ENCODE data around the gene LY6G6F.

The LY6G6F gene

DNA sequence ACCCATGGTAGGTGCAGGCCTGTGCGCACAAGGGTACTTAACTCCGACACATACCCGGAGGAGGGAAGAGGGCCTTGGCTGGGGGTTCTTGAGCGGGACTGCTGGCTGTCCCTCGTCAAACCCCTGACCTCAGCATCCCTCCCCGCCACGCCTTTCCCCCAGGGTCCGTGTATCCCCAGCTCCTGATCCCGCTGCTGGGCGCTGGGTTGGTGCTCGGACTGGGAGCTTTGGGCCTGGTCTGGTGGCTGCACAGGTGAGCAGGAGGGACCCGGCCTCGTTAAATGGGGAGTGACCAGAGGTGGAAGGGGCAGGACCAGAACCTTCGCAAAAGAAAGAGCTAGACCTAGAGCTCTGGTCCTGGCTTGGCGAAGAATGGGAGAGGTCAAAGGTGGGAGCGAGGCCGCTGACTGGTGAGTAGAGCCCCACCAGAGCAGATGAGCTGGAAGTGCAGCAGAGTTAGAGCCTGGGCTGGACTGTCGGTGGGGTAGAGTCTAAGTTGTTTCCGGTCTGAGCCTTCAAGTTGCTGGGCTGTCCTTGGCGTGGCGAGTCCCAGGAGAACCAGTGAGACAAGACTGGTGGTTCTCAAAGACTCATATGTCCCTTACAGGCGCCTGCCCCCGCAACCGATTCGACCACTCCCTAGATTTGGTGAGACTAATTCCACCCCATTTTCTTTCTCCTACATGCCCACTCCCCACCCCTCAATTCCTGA is 17.5 kb downstream of the LY6G6F start:
- no peak for DNase-seq (ENCODE audit: low read depth)

DNA sequence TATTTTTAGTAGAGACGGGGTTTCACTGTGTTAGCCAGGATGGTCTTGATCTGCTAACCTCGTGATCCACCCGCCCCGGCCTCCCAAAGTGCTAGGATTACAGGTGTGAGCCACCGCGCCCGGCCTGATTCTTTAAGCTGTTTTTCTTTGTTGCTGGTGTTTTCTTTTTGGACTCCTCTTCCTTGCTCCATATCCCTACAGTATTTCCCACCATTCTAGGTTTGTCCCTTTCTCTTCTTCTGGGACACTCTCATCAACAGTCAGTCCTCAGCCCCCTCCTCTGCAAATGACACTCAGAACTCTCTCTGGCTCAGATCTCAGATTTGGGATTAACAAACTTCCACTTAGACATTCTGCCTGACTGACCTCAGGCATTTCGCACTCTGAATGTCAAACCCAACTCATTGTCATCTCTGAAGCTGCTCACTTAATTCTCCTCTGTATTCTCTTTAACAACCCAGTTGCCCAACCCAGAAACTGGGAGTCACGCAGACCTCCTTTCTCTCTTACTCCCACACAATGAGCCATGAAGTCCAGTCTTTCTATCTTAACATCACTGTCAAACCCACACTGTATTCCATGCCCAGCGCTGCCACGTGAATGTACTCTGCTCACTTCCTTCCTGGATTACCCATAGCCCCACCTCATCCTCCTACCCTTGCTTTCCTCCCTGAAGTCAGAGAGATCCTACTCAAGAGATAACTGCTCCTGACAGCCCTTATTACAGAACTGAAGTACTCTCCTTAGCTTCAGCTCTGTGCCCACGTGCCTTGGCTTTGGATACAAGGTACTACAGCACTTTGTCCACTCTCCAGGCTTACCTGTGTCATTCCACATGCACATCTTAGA is 19.1 kb downstream of the LY6G6F start:
- no peak for DNase-seq (ENCODE audit: low read depth)

DNA sequence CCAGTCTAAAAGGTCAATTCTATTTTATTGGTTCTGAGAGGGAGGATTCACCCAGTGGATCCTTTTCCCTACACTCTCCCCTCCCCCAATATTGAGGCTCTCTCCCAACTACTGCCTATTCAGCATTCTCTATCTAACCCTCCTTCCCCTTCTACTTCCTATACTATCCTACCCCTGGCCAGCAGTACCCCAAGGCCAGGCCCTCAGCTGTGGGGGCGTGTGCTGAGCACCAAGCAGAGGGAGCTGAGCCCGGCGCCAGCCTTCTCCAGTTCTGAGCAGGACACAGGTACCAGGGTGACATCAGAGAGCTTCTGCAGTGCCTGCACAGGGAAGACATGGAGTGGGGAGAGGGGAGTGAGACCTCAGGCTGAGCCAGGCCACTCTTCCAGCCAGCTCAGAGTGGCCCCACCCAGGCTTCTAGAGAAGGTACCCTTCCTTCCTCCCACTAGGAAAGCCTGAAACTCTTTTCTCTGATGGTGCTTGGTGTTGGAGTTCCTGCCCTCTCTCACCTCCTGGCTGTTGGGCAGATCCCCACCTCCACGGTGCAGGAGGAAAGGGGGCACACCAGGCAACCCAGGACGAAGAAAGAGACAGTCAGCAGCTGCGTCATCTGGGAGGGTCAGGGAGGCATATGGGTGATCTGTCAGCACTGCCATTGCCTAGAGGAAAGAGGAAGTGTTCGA is 20.5 kb downstream of the LY6G6F start:
- no peak for DNase-seq (ENCODE audit: low read depth)

DNA sequence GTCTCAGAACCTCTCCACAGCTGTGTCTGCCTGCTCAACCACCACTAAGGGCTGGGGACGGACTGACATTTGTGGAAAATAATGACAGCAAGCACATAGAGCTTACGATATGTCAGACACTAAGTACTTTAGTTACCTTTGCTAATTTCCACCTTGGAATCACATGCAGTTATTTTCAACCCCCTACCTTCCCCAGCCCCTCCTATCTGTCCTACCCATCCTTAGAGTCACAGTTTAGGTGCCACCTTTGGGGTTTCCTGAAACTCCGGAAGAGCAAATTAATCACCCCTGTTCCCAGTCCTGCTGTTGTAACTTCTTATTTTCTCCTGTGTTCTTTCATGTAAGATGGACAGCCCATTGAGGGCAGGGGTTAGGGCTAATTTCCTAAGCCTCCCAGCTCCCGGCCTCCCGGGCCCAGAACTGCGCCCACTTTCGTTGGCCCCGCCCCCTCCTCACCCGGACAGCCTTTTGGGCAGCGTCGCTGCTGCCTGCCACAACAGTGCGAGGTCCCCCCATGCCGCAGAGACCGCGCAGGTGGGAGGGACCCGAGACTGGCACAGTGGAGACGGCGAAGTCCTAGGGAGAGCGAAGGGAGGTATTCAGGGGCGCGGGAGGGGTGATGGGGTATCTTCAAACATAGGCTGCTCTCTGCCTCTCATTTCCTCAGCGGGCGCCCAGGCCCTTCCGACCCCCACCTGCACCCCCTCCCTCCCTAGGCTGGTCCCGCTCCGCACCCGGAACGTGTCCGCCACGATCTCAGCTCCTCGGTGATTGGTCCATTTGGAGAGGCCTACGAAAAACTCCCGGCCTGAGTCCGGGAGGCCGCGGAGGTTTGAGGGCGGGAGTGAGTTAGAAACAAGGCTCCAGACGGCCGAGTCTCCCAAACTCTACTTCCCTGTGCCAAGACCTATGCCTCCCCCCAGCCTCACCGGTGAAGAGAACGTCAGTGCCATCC is 21.3 kb downstream of the LY6G6F start:
- DNase-seq (ENCODE audit: low read depth), result no peak

DNA sequence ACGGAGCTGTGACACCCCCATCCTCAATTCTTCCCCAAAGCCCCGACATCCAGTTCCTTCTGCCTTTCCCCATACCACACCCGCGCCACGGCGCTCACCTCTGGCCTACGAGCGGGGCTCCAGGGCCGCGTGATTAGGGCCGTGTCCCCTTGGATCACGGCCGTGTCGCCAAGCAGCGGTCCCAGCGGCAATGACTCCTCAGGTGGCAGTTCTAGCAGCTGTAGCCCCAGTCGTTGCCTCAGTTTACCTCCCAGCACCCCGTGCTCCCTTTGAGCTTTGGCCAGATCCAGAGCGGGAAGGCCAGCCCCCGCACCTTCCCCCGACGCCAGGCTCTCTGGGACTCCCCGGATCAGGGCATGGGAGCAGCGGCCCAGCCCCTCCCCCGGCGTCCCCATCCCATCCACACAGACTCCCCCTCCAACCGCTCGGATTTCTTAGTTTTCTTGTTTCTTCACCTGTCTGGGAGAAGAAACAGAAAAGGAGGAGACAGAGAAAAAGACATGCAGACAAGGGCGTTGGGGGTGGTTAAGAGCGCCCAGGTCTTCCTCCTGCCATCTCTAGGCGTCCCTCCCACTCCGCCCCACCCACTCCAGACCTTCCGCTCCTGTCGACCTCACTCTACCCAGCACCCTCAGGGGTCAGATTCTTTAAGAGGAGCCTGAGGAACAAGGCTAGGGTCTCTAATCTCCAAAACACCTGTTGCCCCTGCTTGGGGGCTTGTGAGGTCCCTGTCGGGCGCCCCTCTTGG is 22.3 kb downstream of the LY6G6F start, which contains the start of gene DDAH2:
DDAH2 (minus strand) TSS at position 533 of the 748 bp plus-strand sequence; CDS start at position 395, 138 bp downstream.
- no peak for DNase-seq (ENCODE audit: low read depth)

DNA sequence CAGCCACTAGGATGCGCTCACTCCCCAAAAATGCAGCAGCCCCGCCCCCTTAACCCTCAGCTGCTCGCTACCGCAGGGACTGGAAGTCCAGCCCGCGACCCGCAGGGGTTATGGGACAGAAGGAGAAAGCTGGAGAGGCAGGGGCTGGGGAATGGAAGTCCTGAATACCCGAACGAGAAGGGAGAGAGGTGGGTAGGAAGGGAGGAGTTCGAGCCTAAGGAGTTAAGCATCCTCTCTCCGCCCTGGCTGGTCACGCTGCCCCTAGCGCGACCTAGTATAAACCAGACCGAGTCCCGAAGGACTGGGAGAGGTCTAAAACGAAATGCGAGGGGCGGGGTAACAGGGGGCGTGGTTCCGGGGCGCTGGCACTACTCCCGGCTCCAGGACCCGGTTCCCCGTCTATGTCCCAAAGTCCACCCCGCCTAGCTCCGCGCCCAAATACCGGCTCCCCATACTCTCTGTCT is 22.9 kb downstream of the LY6G6F start:
- peak; percentile 61 for DNase-seq (ENCODE audit: low read depth)

DNA sequence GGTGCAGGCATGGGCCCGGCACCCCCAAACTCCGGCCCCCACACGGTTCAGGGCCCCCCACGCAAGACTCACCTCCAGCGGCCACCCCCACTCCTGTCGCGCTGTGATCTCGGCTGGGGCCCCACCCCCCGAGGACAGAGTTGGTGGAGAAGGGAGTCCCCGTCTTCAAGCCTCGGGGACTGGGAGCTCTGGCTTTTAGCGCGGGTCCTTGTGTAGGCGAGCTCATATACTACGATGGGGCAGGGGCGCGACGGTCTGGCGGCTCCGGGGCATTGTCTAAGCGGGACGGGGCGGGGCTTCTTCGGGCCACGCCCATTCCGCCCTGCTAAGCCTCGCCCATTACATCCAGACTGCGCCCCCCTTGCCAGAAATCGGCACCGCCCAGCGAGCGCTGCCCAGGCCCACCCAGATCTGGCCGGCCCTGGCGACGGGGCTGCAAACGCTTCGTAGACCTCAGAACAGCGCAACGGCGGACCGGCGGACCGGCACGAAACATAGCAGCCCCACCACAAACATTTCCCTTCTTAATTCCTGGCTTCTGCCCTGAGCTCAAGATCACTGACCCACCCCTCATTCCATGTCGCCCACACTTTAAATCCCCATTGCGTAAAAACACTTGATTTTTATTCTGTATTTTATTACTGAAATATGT is 23.4 kb downstream of the LY6G6F start:
- peak; percentile 40 for DNase-seq (ENCODE audit: low read depth)

DNA sequence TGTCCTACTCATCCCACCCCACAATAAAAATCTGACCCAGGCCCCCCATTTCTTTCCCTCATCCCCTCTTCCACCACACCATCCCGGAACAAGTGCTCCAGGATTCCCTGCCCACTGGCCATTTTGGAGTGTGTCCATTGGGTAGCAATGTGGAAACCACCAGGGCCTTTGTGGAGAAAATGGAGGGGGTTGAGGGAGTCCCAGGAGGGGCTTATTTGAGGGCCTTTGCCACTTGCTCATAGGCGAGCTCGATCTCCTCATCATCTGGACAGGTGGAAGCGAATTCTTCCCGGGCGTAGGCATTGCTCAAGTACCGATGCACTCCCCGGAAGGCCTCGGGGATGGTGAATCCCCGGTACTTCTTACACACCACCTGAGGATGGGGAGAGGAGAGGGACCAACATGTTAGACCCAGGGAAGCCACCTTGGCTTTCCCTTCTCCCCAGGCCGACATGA is 24.0 kb downstream of the LY6G6F start:
- no peak for DNase-seq (ENCODE audit: low read depth)

DNA sequence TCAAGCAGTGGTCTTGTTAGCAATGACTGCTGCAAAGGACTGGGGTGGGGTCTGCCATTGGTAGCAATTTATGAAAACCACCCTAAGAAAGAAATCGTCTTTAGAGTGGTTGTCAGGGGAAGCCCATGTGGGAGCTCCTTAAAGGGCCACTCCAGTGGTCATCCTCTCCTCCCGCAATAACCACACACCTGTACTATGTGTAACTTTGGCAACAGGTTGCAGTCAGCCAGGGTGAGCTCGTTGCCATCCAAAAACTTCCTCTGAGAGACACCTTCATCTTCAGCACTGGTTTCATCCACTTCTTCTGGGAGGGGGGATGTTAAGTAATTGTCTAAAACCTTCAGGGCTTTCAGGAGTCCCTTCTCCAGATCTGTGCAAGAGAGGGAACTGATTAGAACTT is 25.4 kb downstream of the LY6G6F start:
- DNase-seq (ENCODE audit: low read depth), result no peak

DNA sequence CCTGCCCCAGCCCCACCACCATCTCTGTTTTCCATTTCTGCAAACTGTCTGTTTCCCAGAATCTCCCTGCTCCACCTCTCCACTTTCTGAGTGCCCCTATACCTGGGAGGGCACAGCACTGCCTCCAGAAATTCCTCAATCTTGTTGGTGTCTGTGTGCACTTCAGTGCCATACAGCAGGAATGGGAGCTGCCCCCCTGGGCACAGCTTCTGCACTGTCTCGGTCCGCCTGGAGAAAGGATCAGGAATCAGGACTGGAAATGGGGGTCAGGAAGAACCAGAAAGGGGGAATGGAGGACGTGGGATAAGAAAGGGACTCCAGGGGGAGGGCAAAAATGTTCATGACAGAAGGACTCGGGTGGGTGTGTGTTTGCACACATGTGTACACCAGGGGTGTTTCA is 27.1 kb downstream of the LY6G6F start:
- DNase-seq (ENCODE audit: low read depth), result no peak

DNA sequence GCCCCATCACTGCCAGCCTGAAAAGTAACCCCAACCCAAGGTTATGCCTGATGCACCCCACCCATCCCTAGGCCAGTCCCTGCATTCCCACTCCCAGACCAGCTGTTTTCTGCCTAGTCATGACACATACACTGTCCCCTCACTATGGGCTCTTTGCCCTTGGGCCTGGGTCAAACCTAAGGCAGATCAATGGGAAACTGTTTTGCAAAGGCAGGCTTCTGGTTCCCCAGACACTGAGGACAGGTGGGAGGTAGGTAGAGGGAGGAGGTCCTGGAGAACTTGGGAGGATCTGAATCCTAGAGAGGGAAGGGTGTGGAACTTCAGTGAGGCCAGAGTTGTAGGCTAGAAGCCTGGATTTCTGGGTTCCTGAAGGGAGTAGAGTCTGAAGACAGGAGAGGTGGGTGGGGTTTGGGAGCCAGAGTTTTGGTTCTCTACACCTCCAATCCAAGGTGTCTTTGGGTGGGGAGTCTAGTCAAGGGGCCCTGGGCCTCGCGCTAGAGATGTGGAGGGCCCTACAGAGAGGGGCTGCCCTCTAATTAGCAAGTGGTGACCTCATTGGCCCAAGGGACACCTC is 27.7 kb downstream of the LY6G6F start:
- no peak for DNase-seq (ENCODE audit: low read depth)

DNA sequence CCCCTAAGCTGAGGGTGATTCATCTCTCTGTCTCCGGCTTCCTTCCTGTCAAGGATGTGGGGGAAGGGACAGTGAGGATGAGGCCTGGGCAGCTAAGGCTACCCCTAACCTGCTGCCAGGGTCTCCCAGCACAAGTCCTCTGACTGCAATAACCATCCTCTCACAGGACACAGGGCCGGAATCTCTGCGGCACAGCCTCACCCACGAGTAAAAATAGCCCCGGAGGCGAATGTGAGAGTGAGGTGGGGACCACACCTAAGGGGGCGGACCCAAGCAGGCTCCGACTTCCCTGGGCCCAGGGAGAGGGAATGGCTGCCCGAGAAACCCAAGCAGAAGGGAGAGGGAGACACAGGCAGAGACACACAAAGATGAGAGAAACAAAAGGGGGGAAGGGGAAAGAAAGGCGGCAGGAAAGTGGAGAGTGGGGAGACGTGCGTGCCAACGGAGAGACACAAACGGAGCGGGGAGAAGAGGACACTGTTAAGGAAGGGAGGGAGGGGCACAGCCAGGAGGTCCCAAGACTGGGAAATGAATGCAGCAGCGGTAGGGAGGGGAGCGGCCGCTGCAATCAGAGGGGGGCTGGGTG is 28.2 kb downstream of the LY6G6F start:
- no peak for DNase-seq (ENCODE audit: low read depth)

DNA sequence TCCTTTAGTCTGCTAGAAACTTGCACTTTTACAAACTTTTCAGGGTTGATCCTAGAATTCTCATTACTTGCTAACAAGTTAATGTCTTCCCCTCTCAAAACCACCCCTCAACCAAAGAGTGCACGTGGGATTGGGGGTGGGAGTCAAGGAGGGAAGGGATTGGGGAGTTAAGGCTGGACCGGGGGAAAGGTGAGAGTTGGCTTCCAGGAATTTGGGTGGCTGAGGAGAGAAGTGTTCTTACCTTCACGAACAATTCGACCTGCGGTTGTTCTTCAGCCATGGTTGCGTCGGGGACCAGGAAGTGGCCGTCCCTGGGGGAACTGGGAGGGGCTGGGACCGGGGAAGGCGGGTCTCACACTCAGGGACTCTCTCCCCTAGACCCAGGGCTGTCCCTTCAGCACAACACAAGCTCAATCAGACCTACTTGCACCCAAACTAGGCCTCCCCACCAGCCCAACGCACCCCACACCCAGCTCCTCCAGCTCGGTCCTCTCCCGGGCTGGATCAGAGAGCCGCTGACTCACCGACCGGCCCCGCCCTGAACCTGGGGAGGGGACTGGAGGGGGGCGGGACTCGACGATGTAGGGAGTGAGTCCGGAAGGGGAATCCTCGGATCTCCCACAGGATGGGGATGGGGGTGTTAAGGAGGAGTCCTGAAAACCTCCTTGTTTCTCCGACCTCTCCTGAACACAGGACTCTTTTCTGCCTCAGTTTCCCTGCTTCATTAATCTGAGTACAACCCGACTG is 29.5 kb downstream of the LY6G6F start, which contains the start of gene CLIC1:
CLIC1 (minus strand) TSS at position 510 of the 747 bp plus-strand sequence; CDS start at position 280, 230 bp downstream.
- peak; percentile 62 for DNase-seq (ENCODE audit: low read depth)

DNA sequence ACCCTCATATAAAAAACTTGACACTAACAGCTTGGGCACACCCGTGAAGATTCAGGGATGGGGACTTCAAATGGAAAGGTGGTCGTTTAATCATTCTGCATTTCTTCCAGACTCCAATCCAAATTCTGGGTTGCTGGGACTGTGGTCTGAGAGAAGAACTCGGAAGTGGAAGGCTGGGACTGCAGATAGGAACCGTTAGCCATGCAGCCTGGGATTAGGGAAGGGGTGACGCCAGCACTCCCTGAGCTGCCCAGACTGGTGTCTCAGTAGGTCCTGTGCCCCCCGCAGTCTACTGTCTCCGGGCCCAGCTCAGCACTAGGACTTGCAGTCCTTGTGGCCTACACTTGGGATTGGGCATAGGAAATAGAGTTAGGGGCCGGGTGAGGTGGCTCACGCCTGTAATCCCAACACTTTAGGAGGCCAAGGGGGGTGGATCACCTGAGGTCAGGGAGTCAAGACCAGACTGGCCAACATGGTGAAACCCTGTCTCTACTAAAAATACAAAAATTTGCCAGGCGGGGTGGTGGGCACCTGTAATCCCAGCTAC is 30.2 kb downstream of the LY6G6F start:
- DNase-seq (ENCODE audit: low read depth), result no peak

DNA sequence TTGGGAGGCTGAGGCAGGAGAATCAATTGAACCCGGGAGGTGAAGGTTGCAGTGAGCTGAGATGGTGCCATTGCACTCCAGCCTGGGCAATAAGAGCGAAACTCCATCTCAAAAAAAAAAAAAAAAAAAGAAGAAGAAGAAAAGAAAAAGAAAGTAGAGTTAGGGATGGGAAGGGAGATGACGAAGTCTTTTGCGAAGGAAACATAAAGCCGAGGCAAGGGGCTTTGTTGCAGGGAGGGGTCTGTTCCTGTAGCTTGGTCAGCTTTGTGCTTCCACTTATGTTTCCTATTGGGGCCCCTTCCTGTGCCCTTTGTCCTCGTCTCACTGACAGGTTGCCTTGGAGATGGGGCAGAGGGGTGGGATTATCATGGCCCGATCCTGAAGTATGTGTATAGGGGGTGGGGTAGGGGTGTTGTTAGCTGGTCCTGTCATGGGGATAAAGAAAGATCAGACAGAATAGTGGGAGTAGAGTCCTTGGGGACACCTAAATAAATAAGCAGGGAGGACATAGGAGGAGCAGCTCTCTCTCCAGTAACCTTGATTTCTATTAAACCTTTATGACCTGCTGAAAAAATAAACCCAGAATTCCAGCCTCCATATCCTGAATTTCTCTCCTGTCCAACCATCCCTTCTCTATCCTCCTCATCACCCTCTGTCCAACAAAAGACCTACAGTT is 30.8 kb downstream of the LY6G6F start:
- DNase-seq (ENCODE audit: low read depth), result no peak

DNA sequence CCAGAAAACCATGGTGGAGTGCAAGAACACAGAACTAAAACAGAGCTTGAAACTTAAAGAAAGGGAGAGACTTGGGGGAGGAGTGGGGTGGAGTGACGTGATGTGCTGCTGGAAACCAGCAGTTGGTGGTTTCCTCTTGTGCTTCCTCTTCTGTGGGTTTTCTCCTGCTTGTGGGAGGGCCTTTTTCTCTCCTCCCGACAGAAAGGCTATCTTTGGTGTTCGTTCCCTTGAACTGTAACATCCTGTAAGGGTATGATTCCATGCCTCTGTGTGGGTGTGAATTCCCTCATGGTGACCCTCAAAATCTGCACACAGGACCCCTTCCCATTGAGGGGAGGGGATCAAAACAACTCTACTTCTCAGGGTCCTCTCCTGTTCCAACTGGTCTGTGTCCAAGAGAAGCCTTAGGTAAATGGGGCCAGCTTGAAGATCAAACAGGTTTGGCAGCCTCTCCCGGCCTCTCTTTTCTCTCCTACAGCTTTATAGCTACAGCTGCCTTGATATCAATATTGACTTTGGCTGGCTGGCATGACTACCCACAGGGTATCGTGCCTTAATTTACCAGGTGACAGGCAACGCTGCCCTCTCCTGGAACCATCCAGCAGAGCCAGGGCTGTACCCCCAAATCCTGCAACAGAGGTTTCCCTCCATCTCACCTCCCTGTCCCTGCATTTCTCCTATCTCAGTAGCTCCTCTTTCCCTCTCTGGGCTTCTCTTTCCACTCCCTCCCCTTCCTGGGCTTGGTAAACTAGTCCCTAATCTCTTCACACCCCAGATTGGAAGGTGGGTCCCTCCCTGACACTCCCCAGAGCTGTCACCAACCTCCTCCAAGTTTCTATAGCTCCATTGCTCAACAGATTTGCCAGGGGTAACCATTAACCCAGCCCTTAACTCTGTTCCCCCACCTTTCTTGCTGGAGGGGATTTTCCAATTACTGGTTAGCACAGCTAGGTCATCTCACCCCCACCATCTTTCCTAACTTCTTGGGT is 31.6 kb downstream of the LY6G6F start:
- no peak for DNase-seq (ENCODE audit: low read depth)
